HEK293 (cell line): Measurements from ENCODE around the gene SRRM1.

Source experiments
- BCL11A ChIP-seq: fragments of 450-650 bp; formaldehyde crosslinking; IDR thresholded peaks from 2 replicates; pipeline ENCODE4 v1.5.1; 2016; ENCODE audit warnings: low read depth, missing biosample characterization, missing genetic modification characterization
- GLI2 ChIP-seq: fragments of 450-650 bp; formaldehyde crosslinking; IDR thresholded peaks from 2 replicates; pipeline ENCODE4; 2017; ENCODE audit warnings: missing biosample characterization, missing genetic modification characterization, low read depth, borderline replicate concordance
- INSM2 ChIP-seq: fragments of 450-650 bp; formaldehyde crosslinking; IDR thresholded peaks from 2 replicates; pipeline ENCODE4 v1.5.1; 2016; ENCODE audit warnings: missing biosample characterization, missing genetic modification characterization
- KLF8 ChIP-seq: fragments of 450-650 bp; formaldehyde crosslinking; IDR thresholded peaks from 2 replicates; pipeline ENCODE4 v1.5.1; 2016; ENCODE audit warnings: missing biosample characterization, missing genetic modification characterization
- KLF9 ChIP-seq: fragments of 450-650 bp; formaldehyde crosslinking; IDR thresholded peaks from 2 replicates; pipeline ENCODE4 v1.5.1; 2016; ENCODE audit warnings: missing biosample characterization, missing genetic modification characterization, low read depth
- REPIN1 ChIP-seq: fragments of 450-650 bp; formaldehyde crosslinking; IDR thresholded peaks from 2 replicates; pipeline ENCODE4 v1.5.1; 2017; ENCODE audit warnings: missing biosample characterization, missing genetic modification characterization, low read depth
- WT1 ChIP-seq: fragments of 450-650 bp; formaldehyde crosslinking; IDR thresholded peaks from 2 replicates; pipeline ENCODE4 v1.5.1; 2016; ENCODE audit warnings: missing biosample characterization, missing genetic modification characterization
- ZBTB7A ChIP-seq: fragments of 450-650 bp; formaldehyde crosslinking; IDR thresholded peaks from 2 replicates; pipeline ENCODE4 v1.5.1; 2016; ENCODE audit warnings: low read depth, missing biosample characterization, missing genetic modification characterization
- ZBTB8A ChIP-seq: fragments of 450-650 bp; formaldehyde crosslinking; IDR thresholded peaks from 2 replicates; pipeline ENCODE4 v1.5.1; 2016; ENCODE audit warnings: missing biosample characterization, missing genetic modification characterization
- ZEB2 ChIP-seq: fragments of 450-650 bp; formaldehyde crosslinking; IDR thresholded peaks from 2 replicates; pipeline ENCODE4 v1.5.1; 2016; ENCODE audit warnings: missing biosample characterization, missing genetic modification characterization
- ZIC2 ChIP-seq: fragments of 450-650 bp; formaldehyde crosslinking; IDR thresholded peaks from 2 replicates; pipeline ENCODE4 v1.5.1; 2016; ENCODE audit warnings: missing biosample characterization, missing genetic modification characterization
- ZNF121 ChIP-seq: fragments of 450-650 bp; formaldehyde crosslinking; IDR thresholded peaks from 2 replicates; pipeline ENCODE4 v1.5.1; 2016; ENCODE audit warnings: missing biosample characterization, missing genetic modification characterization
- ZNF138 ChIP-seq: fragments of 450-650 bp; formaldehyde crosslinking; IDR thresholded peaks from 2 replicates; pipeline ENCODE4 v1.5.1; 2016; ENCODE audit warnings: missing biosample characterization, missing genetic modification characterization, borderline replicate concordance
- ZNF140 ChIP-seq: fragments of 450-650 bp; formaldehyde crosslinking; IDR thresholded peaks from 2 replicates; pipeline ENCODE4 v1.5.1; 2016; ENCODE audit warnings: missing biosample characterization, missing genetic modification characterization
- ZNF155 ChIP-seq: fragments of 450-650 bp; formaldehyde crosslinking; IDR thresholded peaks from 2 replicates; pipeline ENCODE4 v1.5.1; 2016; ENCODE audit warnings: missing biosample characterization, missing genetic modification characterization
- ZNF2 ChIP-seq: fragments of 450-650 bp; formaldehyde crosslinking; IDR thresholded peaks from 2 replicates; pipeline ENCODE4 v1.5.1; 2016; ENCODE audit warnings: missing biosample characterization, missing genetic modification characterization
- ZNF221 ChIP-seq: fragments of 450-650 bp; formaldehyde crosslinking; IDR thresholded peaks from 2 replicates; pipeline ENCODE4 v1.5.1; 2017; ENCODE audit warnings: missing biosample characterization, missing genetic modification characterization, borderline replicate concordance
- ZNF248 ChIP-seq: fragments of 450-650 bp; formaldehyde crosslinking; IDR thresholded peaks from 2 replicates; pipeline ENCODE4 v1.5.1; 2017; ENCODE audit warnings: missing biosample characterization, missing genetic modification characterization
- ZNF292 ChIP-seq: fragments of 450-650 bp; formaldehyde crosslinking; IDR thresholded peaks from 2 replicates; pipeline ENCODE4 v1.5.1; 2016; ENCODE audit warnings: low read depth, missing biosample characterization, missing genetic modification characterization, borderline replicate concordance
- ZNF311 ChIP-seq: fragments of 450-650 bp; formaldehyde crosslinking; IDR thresholded peaks from 2 replicates; pipeline ENCODE4 v1.5.1; 2017; ENCODE audit warnings: missing biosample characterization, missing genetic modification characterization, borderline replicate concordance
- ZNF354C ChIP-seq: fragments of 450-650 bp; formaldehyde crosslinking; IDR thresholded peaks from 2 replicates; pipeline ENCODE4 v1.5.1; 2016; ENCODE audit warnings: missing biosample characterization, missing genetic modification characterization, low read depth, borderline replicate concordance
- ZNF37A ChIP-seq: fragments of 450-650 bp; IDR thresholded peaks from 2 replicates; pipeline ENCODE4 v1.5.1; 2018; ENCODE audit warnings: missing biosample characterization, missing genetic modification characterization
- ZNF423 ChIP-seq: fragments of 450-650 bp; formaldehyde crosslinking; IDR thresholded peaks from 2 replicates; pipeline ENCODE4 v1.5.1; 2016; ENCODE audit warnings: missing biosample characterization, missing genetic modification characterization
- ZNF501 ChIP-seq: fragments of 450-650 bp; formaldehyde crosslinking; IDR thresholded peaks from 2 replicates; pipeline ENCODE4 v1.5.1; 2016; ENCODE audit warnings: missing biosample characterization, missing genetic modification characterization
- ZNF548 ChIP-seq: fragments of 450-650 bp; formaldehyde crosslinking; IDR thresholded peaks from 2 replicates; pipeline ENCODE4 v1.5.1; 2016; ENCODE audit warnings: missing biosample characterization, missing genetic modification characterization
- ZNF558 ChIP-seq: fragments of 450-650 bp; formaldehyde crosslinking; IDR thresholded peaks from 2 replicates; pipeline ENCODE4 v1.5.1; 2016; ENCODE audit warnings: missing biosample characterization, missing genetic modification characterization
- ZNF580 ChIP-seq: fragments of 450-650 bp; formaldehyde crosslinking; IDR thresholded peaks from 2 replicates; pipeline ENCODE4 v1.5.1; 2016; ENCODE audit warnings: missing biosample characterization, missing genetic modification characterization
- ZNF596 ChIP-seq: fragments of 450-650 bp; IDR thresholded peaks from 2 replicates; pipeline ENCODE4 v1.5.0; 2018; ENCODE audit warnings: missing biosample characterization, mild to moderate bottlenecking, missing genetic modification characterization, moderate library complexity
- ZNF621 ChIP-seq: fragments of 450-650 bp; formaldehyde crosslinking; IDR thresholded peaks from 2 replicates; pipeline ENCODE4 v1.5.1; 2017; ENCODE audit warnings: missing biosample characterization, missing genetic modification characterization
- ZNF645 ChIP-seq: fragments of 450-650 bp; formaldehyde crosslinking; IDR thresholded peaks from 2 replicates; pipeline ENCODE4; 2016; ENCODE audit warnings: missing biosample characterization, missing genetic modification characterization
- ZNF692 ChIP-seq: fragments of 450-650 bp; formaldehyde crosslinking; IDR thresholded peaks from 2 replicates; pipeline ENCODE4 v1.5.1; 2016; ENCODE audit warnings: missing biosample characterization, missing genetic modification characterization
- ZNF837 ChIP-seq: fragments of 450-650 bp; formaldehyde crosslinking; IDR thresholded peaks from 2 replicates; pipeline ENCODE4 v1.5.1; 2016; ENCODE audit warnings: missing biosample characterization, missing genetic modification characterization

Gene SRRM1

GRCh38 chr1:24642481-24643362 is at the start of gene SRRM1 (continued):
- TF ChIP-seq ZNF692 (tag by site-specific recombination) (peak; percentile 76), ZBTB7A (tag by site-specific recombination) (no peak), ZNF501 (tag by site-specific recombination) (peak; percentile 86; the same call in 1 of the 2 replicates), ZNF2 (peak; percentile 95), ZNF423 (tag by site-specific recombination) (no peak), ZNF155 (tag by site-specific recombination) (no peak), ZNF580 (tag by site-specific recombination) (peak; percentile 16; the same call in 1 of the 2 replicates), ZEB2 (peak; percentile 87), ZNF837 (tag by site-specific recombination) (no peak), ZNF121 (no peak), GLI2 (tag by site-specific recombination) (no peak), REPIN1 (tag by site-specific recombination) (no peak), ZBTB8A (peak; percentile 50), ZNF221 (tag by site-specific recombination) (no peak), KLF9 (tag by site-specific recombination) (0 out of 2 replicates have a peak, but pooled peaks have one; percentile 26), KLF8 (tag by site-specific recombination) (peak; percentile 50), ZNF248 (no peak), ZNF548 (tag by site-specific recombination) (no peak), BCL11A (tag by site-specific recombination) (no peak; the same call in 1 of the 2 replicates), ZNF558 (tag by site-specific recombination) (no peak; the same call in 1 of the 2 replicates), ZIC2 (tag by site-specific recombination) (no peak; the same call in 1 of the 2 replicates), ZNF621 (tag by site-specific recombination) (no peak), WT1 (tag by site-specific recombination) (peak; percentile 31; the same call in 1 of the 2 replicates), ZNF37A (tag by site-specific recombination) (no peak), ZNF354C (tag by site-specific recombination) (no peak), ZNF138 (tag by site-specific recombination) (no peak), INSM2 (peak; percentile 74; the same call in 1 of the 2 replicates), ZNF311 (tag by site-specific recombination) (no peak), ZNF140 (tag by site-specific recombination) (no peak), ZNF645 (tag by site-specific recombination) (no peak), ZNF292 (tag by site-specific recombination) (no peak), ZNF596 (tag by site-specific recombination) (no peak)
